AG08395 (cell line): Measurements from ENCODE around the gene FAM149A.

Experiments used
- DNase-seq: peaks from one replicate; pipeline ENCODE4 v3.0.0; 2012; ENCODE audit warnings: mixed read lengths, low spot score

Gene FAM149A

DNA sequence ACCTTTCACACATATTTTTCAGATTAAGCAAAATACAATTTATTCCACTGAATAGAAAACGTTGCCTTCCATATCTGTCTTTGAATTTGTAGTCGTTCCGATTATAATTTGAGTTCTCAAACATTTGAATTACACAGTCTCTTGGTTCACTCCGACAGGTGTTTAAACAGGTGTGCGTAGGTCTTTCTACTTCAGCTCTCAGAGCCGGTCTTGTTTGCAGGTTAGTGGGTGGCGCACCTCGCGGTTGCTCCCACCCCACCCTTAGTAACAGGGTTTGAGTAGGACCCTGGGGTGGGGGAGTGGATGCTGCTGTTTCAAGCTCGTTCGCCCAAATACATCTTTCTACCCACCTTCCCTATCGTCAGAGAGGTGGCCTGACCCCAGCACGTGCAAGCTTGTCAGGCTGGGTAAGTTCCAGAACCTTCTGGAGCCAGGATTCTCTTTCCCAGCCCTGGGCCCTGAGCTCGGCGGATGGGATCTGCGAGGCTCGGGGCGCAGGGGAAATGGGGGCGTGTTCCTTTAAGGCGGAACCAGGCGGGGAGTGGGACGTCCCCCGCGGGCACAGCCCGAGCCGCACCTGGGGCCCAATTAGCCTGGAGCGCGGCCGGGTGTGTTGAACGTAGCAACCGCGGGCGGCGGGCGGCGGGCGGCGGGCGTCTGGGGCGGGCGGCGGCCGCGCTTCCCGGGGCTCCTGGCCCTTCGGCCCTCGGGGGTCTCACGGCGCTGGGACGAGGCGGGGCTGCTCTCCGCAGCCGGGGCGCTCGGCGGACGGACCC lies at the start of gene FAM149A:
FAM149A (plus strand) TSS at position 591 of the 776 bp plus-strand sequence.
- DNase-seq = no peak

GRCh38 chr4:186058253-186058979 lies 46.1 kb upstream of the FAM149A start:
- DNase-seq = no peak

- DNase-seq = no peak
Measured at GRCh38 chr4:186058980-186059316, 45.6 kb upstream of the FAM149A start.

DNA sequence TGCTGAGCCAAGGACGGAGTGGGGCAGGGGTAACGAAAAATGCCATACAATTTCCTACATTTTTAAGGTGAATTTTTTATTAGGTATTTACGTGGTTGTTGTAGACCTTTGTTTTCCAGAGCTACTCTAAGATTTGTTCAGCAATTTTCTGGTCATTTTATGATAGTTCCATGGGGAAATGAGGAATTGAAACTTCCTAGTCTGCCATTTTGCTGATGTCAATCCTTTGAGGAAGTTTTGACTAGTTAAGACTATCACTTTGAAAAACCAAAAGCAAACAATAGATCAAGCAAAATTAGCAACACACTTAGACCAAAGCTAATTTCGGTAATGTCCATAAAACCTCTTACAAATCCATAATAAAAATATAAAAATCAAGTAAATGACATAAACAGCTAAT lies 42.6 kb upstream of the FAM149A start:
- no peak for DNase-seq

DNA sequence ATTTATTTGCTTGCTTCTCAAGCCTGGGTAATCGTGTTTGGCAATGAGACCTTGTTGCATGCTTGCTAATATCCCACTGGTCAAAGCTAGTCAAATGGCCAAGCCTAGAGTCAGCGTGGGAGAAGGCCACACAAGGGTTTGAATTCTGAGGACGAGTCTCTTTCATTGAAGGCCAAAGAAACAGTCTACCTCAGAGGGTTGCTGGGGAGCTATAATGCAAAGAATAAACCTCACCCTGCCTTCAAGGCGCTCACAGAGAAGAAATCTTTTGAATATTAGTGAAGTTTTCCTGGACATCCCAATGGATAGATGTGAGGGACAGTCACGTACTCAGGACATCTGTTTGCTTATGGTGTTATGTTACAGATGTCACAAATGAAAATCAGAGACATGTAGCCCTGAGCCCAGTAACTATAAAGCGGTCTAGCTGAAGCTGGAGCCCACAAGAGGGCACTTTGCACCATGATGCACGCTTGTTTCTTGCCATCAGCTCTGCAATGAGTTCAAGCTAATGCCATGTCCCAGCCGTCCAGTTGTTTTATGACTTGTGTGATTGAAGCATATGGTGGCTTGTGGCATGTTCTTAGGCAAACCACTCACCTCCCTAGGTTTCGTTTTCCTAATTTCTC lies 36.6 kb upstream of the FAM149A start:
- DNase-seq = peak; percentile 53

DNA sequence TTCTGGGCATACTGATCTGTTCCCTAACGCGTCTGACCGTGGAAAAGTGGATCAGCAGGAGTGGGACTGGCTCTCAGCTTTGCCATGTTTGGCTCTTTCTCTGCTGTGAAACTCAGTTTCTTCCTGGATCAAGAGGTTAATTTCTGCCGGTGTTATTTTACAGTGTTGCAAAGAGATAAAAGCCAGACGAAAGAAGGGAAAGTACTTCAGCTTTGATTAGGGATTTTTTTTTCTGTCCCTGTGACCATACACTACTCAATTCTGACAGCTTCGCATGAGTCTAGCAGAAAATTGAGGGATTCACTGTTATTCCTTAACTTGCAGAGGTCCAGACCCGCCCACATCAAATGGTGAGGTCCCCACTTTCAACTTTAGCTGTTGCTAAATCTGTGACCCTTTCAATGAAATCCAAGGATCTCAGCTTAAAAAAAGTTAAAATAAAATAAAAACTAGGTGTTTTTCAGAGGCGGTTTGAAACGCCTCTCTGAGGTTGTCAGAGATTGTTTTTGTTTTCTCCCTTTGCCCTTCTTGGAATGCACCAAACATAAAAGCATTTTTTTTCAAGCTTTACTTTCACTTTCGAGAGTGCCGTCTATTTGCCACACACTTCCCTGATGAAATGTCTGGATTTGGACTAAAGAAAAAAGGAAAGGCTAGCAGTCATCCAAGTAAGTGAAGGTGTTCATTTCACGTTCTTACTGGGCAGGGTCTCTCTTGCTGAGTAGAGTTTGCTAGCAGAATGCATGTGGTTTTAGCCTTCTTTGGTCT lies 35.7 kb upstream of the FAM149A start, which contains the start of gene TLR3:
TLR3 (plus strand) TSS at position 576 of the 768 bp plus-strand sequence. CDS start 7,464 bp downstream, outside the sequence.
- DNase-seq = peak; percentile 33

GRCh38 chr4:186069729-186070128 lies 34.8 kb upstream of the FAM149A start:
- DNase-seq = no peak

DNA sequence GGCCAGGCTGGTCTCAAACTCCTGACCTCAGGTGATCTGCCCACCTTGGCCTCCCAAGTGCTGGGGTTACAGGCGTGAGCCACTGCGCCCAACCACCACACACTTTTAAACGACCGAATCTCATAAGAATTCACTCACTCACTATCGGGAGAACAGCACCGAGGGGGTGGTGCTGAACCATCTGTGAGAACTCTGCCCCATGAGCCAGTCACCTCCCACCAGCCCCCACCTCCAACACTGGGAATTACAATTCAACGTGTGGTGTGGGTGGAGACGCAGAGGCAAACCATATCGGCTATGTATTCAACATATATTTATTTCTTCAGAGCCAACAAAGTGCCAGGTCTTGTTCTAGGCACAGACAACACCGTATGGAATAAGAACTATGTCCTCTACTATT lies 32.0 kb upstream of the FAM149A start:
- no peak for DNase-seq

DNA sequence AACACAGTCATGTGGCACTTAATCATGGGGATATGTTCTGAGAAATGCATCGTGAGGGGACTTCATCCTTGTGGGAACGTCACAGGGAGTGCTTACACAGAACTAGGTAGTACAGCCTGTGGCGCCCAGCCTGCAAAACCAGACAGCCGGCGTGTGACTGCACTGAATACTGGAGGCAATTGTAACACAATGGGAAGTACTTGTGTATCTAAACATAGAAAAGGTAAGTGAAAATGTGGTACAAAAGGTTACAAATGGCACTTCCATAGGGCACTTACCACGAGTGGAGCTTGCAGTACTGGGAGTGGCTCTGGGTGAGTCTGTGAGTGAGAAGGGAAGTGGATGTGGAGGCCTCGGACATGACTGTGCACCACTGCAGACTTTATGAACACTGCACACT lies 30.3 kb upstream of the FAM149A start:
- DNase-seq = no peak

DNA sequence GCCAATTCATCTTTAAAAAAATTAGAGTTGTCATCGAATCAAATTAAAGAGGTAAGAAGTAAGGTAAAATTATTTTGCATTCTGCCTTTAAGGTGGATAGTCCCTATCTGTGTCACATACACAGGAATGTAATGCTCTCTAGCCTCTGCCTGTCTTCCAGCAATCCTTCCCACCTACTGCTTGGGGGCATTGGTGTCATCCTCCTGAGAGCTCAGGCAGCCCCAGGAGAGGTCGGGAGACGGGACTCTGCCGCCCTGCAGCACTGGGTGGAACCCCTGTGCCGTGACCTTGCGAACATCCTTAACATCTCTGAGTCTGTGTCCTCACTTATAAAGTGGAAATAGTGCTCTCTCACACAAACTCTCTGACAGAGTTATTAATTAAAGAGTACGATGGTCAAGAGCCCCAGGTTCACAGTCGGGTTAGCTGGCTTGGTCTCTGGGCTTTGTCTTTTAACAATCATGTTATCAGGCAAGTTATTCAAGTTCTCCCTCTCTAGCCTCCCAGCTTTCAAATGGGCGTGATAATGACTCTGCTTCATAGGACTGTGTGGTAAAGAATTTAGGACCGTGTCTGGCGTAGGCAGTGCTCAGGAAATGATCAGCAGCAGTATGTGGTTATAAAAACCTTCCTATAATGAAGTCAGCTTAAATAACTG lies 25.4 kb upstream of the FAM149A start:
- no peak for DNase-seq

DNA sequence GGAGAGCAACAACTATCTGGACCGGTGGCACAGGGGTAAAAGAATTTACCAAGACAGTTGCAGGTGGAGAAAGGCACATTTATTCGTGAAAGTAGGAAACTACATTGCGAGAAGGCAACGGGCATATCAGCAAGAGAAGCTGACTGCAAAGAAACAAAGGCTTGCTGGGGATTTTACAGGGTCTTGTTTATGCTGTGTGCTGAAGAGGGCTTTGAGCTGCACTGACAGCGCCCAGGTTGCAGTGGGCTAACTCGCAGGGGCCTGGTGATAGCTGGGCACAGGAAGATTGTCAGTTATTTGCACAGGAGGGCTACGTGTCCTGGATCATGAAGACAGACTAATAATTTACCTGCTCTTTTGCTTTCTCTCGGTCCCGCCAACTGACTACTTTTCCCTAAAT lies 24.8 kb upstream of the FAM149A start:
- DNase-seq = no peak

GRCh38 chr4:186081202-186081807 lies 23.2 kb upstream of the FAM149A start:
- no peak for DNase-seq

DNA sequence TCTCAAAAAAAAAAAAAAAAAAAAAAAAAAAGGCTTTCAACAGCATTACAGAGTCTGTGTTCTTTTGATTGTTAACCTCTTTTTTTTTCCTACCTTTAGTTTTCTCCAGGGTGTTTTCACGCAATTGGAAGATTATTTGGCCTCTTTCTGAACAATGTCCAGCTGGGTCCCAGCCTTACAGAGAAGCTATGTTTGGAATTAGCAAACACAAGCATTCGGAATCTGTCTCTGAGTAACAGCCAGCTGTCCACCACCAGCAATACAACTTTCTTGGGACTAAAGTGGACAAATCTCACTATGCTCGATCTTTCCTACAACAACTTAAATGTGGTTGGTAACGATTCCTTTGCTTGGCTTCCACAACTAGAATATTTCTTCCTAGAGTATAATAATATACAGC lies 22.3 kb upstream of the FAM149A start:
- no peak for DNase-seq

- no peak for DNase-seq
Measured at GRCh38 chr4:186088523-186088922, 16.0 kb upstream of the FAM149A start.

DNA sequence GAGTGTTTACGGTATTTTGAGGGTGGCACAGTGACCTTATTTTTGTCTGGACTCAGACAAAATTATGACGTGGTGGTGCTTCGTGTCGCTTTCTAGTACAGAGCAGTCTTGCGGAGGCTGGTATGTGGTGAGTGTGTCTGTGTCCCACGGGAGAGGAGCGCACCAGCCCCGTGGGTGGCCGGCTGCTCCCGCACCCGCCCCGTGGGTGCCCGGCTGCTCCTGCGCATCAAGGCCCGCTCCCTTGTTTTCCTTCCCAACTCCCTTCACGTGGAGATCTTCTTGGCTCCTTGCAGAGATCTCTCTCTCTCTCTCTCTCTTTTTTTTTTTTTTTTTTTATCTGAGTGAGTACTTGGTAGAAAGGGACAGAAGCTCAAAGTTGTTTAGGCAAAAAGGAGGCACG lies 12.2 kb upstream of the FAM149A start:
- no peak for DNase-seq

DNA sequence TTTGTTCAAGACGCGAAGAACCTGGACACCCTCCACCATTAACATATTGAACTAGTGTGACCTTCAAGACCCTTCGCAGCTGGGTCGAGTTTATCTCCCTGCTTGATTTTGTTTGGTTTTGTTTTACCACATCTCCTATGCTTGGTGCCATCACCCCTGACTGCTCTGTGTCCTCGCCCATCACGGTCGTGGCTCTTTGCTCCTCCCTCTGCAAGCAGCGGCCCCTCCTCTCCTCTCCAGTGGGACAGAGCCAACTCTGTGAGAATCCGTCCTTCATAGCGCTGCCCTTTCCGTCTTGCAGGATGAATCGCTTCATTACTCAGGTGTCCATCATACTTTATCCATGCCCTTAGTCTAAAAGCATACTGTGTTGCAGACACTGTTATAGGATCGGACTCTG lies 9.1 kb upstream of the FAM149A start:
- no peak for DNase-seq

DNA sequence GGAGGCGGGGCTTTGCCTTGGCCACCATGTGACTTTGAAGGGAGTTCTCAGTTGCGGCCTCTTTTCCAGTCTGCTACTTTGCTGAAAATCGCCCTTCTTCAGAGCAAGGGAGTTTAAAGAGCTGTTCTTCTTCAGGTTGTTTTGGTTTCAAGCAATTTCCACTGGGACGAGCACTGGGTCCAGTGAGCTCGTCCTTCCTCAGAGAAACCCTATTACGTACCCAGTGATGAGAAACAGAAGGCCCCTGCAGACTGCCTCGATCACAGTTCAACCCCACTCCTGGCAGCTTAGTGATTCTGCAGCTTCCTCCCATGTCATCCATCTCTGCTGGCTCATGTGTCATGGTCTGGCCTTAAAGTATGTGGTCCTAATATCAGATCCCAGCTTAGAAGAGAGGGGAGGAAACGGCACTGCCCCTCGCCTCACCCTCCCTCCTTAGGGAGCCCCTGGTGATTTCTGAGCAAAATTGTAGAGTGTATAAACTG lies 7.8 kb upstream of the FAM149A start:
- no peak for DNase-seq

DNA sequence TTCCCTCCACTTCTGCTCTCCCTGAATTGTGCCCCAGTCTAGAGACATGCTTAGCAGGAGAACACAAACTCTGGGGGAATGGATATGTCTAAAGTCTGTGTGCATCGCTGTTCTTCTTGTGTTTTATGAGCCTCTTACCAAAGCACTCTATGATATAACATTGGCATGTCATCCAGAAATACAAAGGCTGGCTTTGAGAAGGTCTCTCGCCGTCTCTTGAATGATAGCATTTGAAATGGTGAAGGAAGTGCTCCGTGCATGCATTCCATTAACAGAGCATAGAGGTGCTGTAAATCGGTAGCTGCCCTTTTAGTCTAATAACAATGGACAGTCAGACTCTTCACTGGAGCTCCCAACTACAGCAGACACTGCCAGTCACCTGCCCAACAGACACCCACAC lies 7.1 kb upstream of the FAM149A start:
- no peak for DNase-seq

- DNase-seq = no peak
Measured at GRCh38 chr4:186102931-186103330, 1.6 kb upstream of the FAM149A start.

GRCh38 chr4:186104890-186105646 lies 564 bp downstream of the FAM149A start:
- peak; percentile 16 for DNase-seq
